Small intestine (tissue), 7 donors: Measurements from ENCODE around the gene MRPL39. TPM values are rescaled to one million over a fixed set of nuclear protein-coding genes. Genes with fewer than 3 reads are reported as not detected.

ENCODE experiments used
- DNase-seq, 2 donors: peaks; one replicate each; pipeline versions ENCODE4 v3.0.0 to v3.0.0-alpha.2; 2013
- FAIRE-seq: peaks from 2 replicates; lab custom pipeline; 2012; peaks lifted over from hg19 to GRCh38; lab: Jason Lieb, UNC
- H3K27ac ChIP-seq, 3 donors: one replicate each; pipeline ENCODE4 v1.5.1; 2013; ENCODE audit warnings: low read length in 2 of 3, mild to moderate bottlenecking in 2 of 3, control low read depth in 1 of 3, inconsistent platforms in 1 of 3, low read depth in 1 of 3, moderate library complexity in 1 of 3
- H3K27me3 ChIP-seq, 3 donors: one replicate each; pipeline ENCODE4 v1.6.1; 2013; ENCODE audit warnings: low read length in 3 of 3, inconsistent platforms in 1 of 3; ENCODE audit not compliant: control insufficient read depth in 3 of 3, insufficient read depth in 3 of 3
- H3K36me3 ChIP-seq, 3 donors: one replicate each; pipeline ENCODE4 v1.6.1; 2013; ENCODE audit warnings: low read length in 3 of 3, inconsistent platforms in 1 of 3, low read depth in 1 of 3, mild to moderate bottlenecking in 1 of 3, moderate library complexity in 1 of 3; ENCODE audit not compliant: control insufficient read depth in 3 of 3, insufficient read depth in 2 of 3
- H3K4me1 ChIP-seq, 3 donors: one replicate each; pipeline ENCODE4 v1.6.1; 2013; ENCODE audit warnings: low read length in 2 of 3, inconsistent platforms in 1 of 3, low read depth in 1 of 3, mild to moderate bottlenecking in 1 of 3, moderate library complexity in 1 of 3; ENCODE audit not compliant: control insufficient read depth in 3 of 3, insufficient read depth in 2 of 3
- H3K4me3 ChIP-seq, 3 donors: one replicate each; pipeline ENCODE4 v1.5.1; 2013; ENCODE audit warnings: low read length in 3 of 3, control low read depth in 1 of 3, inconsistent platforms in 1 of 3, low read depth in 1 of 3, mild to moderate bottlenecking in 1 of 3, moderate library complexity in 1 of 3
- H3K9me3 ChIP-seq, 2 donors: one replicate each; pipeline ENCODE4 v1.6.1; 2013; ENCODE audit warnings: low read depth in 1 of 2, low read length in 1 of 2; ENCODE audit not compliant: control insufficient read depth in 2 of 2, insufficient read depth in 1 of 2
- WGBS, 3 donors: extraction: QIAGEN DNeasy Blood & Tissue Kit; methylation state at CpG; one replicate each; pipeline ENCODE4 v1.1.7; 2013; 5-methylcytosine and 5-hydroxymethylcytosine counted together
- polyA plus RNA-seq, 4 donors: library from polyadenylated mRNA; stranded (reverse) in 3 of 4; unstranded in 1 of 4; fragments of 200-250 nt in 3 of 4; fragments of 120-200 nt in 1 of 4; gene quantifications; one replicate each; pipeline versions ENCODE4 v1.2.1 to v1.2.3, GENCODE V29; 2013
- donor health status: healthy with polysubstance abuse.
- donor health status: control.
- donor health status: control.
- donor health status: Bipolar disorder and iron deficiency.
- donor health status: healthy.

MRPL39 gene
- polyA plus RNA-seq, 4 donors, result 31.1 to 42.9 (median 31.2) TPM

GRCh38 chr21:25640202-25640942 is 33.1 kb upstream of the MRPL39 start:
- DNase-seq (no peak), FAIRE-seq (no peak)
- Histone ChIP-seq H3K27ac (no peak overlapping the region), H3K4me1 (no peaks in the 10 kb centered on the region), H3K4me3 (peak overlapping the region in 2 of 3 donors; percentile 38 to 58), H3K27me3 (peaks cover 0 to 32% (median 3%) of the 10 kb centered on the region in 3 donors), H3K36me3 (no peaks in the 10 kb centered on the region), H3K9me3 (no peaks in the 10 kb centered on the region)
- WGBS, 3 donors, result 8 to 15% (median 12%) methylated on average over 27 of the region's 27 CpGs

GRCh38 chr21:25639551-25640201 is 32.4 kb upstream of the MRPL39 start:
- Histone ChIP-seq H3K9me3 (no peaks in the 10 kb centered on the region), H3K4me1 (no peaks in the 10 kb centered on the region), H3K27ac (peak overlapping the region in 2 of 3 donors; percentile 48 to 78), H3K36me3 (no peaks in the 10 kb centered on the region), H3K4me3 (peak overlapping the region; percentile 27 to 58 (median 51)), H3K27me3 (peaks cover 0 to 32% (median 3%) of the 10 kb centered on the region in 3 donors)
- FAIRE-seq (no peak), DNase-seq (peak in 1 of 2 donors; percentile 41)
- WGBS, 3 donors, result 0 to 1% (median 0%) methylated on average over 27 to 40 of the region's 40 CpGs

GRCh38 chr21:25638660-25639550 is 31.6 kb upstream of the MRPL39 start, which contains the start of gene JAM2:
Gene JAM2, plus strand, starts transcription at chr21:25639258. Its CDS starts 564 bp downstream, at chr21:25639822.
- no peaks in the 10 kb centered on the region for H3K36me3 ChIP-seq
- peak within 1 kb of the TSS; percentile 27 to 58 (median 51) for H3K4me3 ChIP-seq
- WGBS, 3 donors, result 2 to 5% (median 2%) methylated on average over 23 to 41 of the region's 41 CpGs
- peak within 1 kb of the TSS in 2 of 3 donors; percentile 48 to 78 for H3K27ac ChIP-seq
- no peaks in the 10 kb centered on the region for H3K4me1 ChIP-seq
- DNase-seq (peak in 1 of 2 donors; percentile 21), FAIRE-seq (no peak)
- peaks cover 0 to 32% (median 3%) of the 10 kb centered on the region in 3 donors for H3K27me3 ChIP-seq
- H3K9me3 ChIP-seq, result no peaks in the 10 kb centered on the region

- FAIRE-seq, result no peak
These were observed 30.8 kb upstream of the MRPL39 start for GRCh38 chr21:25637851-25638659.

GRCh38 chr21:25636727-25637126 is 29.4 kb upstream of the MRPL39 start:
- Histone ChIP-seq H3K4me3 (no peak overlapping the region), H3K27me3 (peaks cover 0 to 28% (median 3%) of the 10 kb centered on the region in 3 donors), H3K27ac (no peak overlapping the region), H3K36me3 (no peaks in the 10 kb centered on the region), H3K4me1 (no peaks in the 10 kb centered on the region), H3K9me3 (no peaks in the 10 kb centered on the region)
- no peak for DNase-seq
- 69 to 81% (median 74%) methylated on average over 2 of the region's 2 CpGs for WGBS, 3 donors
- FAIRE-seq, result no peak

More at GRCh38 chr21:25637851-25638659, 30.8 kb upstream of the MRPL39 start:
- Histone ChIP-seq H3K4me3 (no peak overlapping the region), H3K9me3 (no peaks in the 10 kb centered on the region), H3K27ac (no peak overlapping the region), H3K27me3 (peaks cover 0 to 32% (median 3%) of the 10 kb centered on the region in 3 donors), H3K4me1 (no peaks in the 10 kb centered on the region), H3K36me3 (no peaks in the 10 kb centered on the region)
- DNase-seq, result no peak
- WGBS, 3 donors, result 42 to 59% (median 46%) methylated on average over 5 of the region's 5 CpGs

- Histone ChIP-seq H3K9me3 (no peaks in the 10 kb centered on the region), H3K4me1 (no peaks in the 10 kb centered on the region), H3K27me3 (peaks cover 0 to 22% (median 3%) of the 10 kb centered on the region in 3 donors), H3K36me3 (no peaks in the 10 kb centered on the region), H3K27ac (no peak overlapping the region), H3K4me3 (no peak overlapping the region)
- FAIRE-seq, result no peak
- no peak for DNase-seq
- 68 to 73% (median 69%) methylated on average over 8 of the region's 8 CpGs for WGBS, 3 donors
These were observed 28.0 kb upstream of the MRPL39 start for GRCh38 chr21:25635310-25635709.

GRCh38 chr21:25632296-25632695 is 25.0 kb upstream of the MRPL39 start:
- FAIRE-seq (no peak), DNase-seq (no peak)
- Histone ChIP-seq H3K4me3 (no peak overlapping the region), H3K27ac (no peak overlapping the region), H3K27me3 (no peaks in the 10 kb centered on the region), H3K4me1 (no peaks in the 10 kb centered on the region), H3K36me3 (no peaks in the 10 kb centered on the region), H3K9me3 (no peaks in the 10 kb centered on the region)
- 87 to 97% (median 96%) methylated on average over 2 of the region's 2 CpGs for WGBS, 3 donors
